ENCODE data around the gene CEP135. TPM values are rescaled to one million over a fixed set of nuclear protein-coding genes. Genes with fewer than 3 reads are reported as not detected.
"Not testable (repeated sequence)": the region's sequence is repeated elsewhere in the genome, so short reads cannot be mapped to it uniquely, and the experiment has no call there.

CEP135 gene
- total and polyA plus RNA-seq, 8 donors: 1.3 to 4.3 (median 1.9) TPM

DNA sequence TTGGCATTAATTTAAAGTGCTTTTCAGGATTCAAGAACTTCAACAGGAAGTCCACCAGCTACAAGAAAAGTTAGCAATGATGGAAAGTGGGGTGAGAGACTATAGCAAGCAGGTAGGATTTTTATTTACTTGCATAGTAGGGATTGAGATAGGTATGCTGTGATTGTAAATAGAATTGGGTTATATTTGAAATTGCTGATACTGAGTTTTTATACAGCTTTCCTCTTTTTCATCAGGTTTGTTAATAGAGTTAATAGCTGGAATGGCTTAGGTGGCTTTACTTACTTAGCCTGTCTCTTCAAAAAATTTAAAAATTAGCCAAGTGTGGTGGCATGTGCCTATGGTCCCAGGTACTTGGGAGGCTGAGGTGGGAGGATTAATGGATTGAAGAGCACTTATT lies 10.9 kb downstream of the CEP135 start:
- Histone ChIP-seq H3K36me3 (peaks cover 0 to 8% (median 0%) of the 10 kb centered on the region in 3 donors), H3K4me3 (no peak overlapping the region), H3K27me3 (no peaks in the 10 kb centered on the region), H3K9me3 (no peaks in the 10 kb centered on the region), H3K4me1 (no peaks in the 10 kb centered on the region), H3K27ac (no peak overlapping the region)
- intact Hi-C loops (cut with DNase I): no loop called here
- FAIRE-seq (no peak), DNase-seq (no peak), ATAC-seq (no peak)
- TF ChIP-seq, protein P1, sequence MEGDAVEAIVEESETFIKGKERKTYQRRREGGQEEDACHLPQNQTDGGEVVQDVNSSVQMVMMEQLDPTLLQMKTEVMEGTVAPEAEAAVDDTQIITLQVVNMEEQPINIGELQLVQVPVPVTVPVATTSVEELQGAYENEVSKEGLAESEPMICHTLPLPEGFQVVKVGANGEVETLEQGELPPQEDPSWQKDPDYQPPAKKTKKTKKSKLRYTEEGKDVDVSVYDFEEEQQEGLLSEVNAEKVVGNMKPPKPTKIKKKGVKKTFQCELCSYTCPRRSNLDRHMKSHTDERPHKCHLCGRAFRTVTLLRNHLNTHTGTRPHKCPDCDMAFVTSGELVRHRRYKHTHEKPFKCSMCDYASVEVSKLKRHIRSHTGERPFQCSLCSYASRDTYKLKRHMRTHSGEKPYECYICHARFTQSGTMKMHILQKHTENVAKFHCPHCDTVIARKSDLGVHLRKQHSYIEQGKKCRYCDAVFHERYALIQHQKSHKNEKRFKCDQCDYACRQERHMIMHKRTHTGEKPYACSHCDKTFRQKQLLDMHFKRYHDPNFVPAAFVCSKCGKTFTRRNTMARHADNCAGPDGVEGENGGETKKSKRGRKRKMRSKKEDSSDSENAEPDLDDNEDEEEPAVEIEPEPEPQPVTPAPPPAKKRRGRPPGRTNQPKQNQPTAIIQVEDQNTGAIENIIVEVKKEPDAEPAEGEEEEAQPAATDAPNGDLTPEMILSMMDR (IDR thresholded peaks at IDR 0.05): no peak

DNA sequence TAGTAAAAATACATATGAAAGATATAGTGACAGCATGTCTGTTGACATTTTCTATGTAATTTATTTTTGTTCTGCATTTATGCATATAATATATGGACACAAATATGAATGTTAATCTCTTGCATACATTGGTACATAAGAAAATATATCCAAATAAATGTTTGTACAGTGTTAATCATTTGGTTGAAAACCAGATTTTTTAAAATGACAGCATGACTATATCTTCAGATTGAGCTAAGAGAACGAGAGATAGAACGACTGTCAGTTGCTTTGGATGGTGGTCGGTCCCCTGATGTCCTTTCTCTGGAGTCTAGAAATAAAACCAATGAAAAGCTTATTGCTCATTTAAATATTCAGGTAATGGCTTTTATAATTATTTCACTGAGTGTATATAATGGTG lies 15.3 kb downstream of the CEP135 start:
- FAIRE-seq (no peak), ATAC-seq (no peak), DNase-seq (no peak)
- Histone ChIP-seq H3K9me3 (no peaks in the 10 kb centered on the region), H3K4me3 (no peak overlapping the region), H3K36me3 (peaks cover 0 to 6% (median 0%) of the 10 kb centered on the region in 3 donors), H3K27ac (no peak overlapping the region), H3K27me3 (no peaks in the 10 kb centered on the region), H3K4me1 (no peaks in the 10 kb centered on the region)
- WGBS, 2 donors: 91 to 96% methylated on average over 3 of the region's 3 CpGs
- TF ChIP-seq, protein P1 (IDR thresholded peaks at IDR 0.05): no peak
- intact Hi-C loops (cut with DNase I): no loop called here

DNA sequence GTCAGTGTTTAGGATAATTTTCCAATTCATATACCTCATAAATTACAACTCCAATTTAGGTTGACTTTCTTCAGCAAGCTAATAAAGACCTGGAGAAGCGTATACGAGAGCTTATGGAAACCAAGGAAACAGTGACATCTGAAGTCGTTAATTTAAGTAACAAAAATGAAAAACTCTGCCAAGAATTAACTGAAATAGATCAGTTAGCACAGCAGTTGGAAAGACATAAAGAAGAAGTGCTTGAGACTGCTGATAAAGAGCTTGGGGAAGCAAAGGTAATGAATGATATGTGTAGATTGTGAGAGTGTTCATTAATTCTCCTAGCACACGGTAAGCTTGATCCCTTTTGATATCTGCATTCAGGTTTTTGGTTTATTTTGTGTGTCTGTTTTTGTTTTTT lies 16.8 kb downstream of the CEP135 start:
- Histone ChIP-seq H3K4me1 (no peaks in the 10 kb centered on the region), H3K36me3 (peaks cover 0 to 6% (median 0%) of the 10 kb centered on the region in 3 donors), H3K4me3 (no peak overlapping the region), H3K27ac (no peak overlapping the region), H3K27me3 (no peaks in the 10 kb centered on the region), H3K9me3 (no peaks in the 10 kb centered on the region)
- intact Hi-C loops (cut with DNase I): no loop called here
- TF ChIP-seq, protein P1 (IDR thresholded peaks at IDR 0.05): no peak
- 74 to 78% methylated on average over 4 of the region's 4 CpGs for WGBS, 2 donors
- ATAC-seq: no peak
- no peak for DNase-seq
- no peak for FAIRE-seq

DNA sequence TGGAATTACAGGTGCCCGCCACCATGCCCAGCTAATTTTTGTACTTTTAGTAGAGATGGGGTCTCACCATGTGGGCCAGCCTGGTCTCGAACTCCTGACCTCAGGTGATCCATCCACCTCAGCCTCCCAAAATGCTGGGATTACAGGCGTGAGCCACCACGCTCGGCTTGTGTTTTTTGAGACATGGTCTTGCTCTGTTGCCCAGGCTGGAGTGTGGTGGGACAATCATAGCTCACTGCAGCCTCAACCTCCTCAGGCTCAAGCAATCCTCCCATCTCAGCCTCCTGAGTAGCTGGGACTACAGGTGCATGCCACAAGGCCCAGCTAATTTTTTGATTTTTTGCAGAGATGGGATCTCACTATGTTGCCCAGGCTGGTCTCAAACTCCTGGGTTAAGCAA lies 17.6 kb downstream of the CEP135 start:
- H3K36me3 ChIP-seq; H3K27ac ChIP-seq; H3K4me1 ChIP-seq; FAIRE-seq; intact Hi-C loops (cut with DNase I); ATAC-seq; H3K9me3 ChIP-seq; H3K4me3 ChIP-seq; DNase-seq; H3K27me3 ChIP-seq: not testable (repeated sequence)
- 92 to 96% methylated on average over 5 of the region's 5 CpGs for WGBS, 2 donors

DNA sequence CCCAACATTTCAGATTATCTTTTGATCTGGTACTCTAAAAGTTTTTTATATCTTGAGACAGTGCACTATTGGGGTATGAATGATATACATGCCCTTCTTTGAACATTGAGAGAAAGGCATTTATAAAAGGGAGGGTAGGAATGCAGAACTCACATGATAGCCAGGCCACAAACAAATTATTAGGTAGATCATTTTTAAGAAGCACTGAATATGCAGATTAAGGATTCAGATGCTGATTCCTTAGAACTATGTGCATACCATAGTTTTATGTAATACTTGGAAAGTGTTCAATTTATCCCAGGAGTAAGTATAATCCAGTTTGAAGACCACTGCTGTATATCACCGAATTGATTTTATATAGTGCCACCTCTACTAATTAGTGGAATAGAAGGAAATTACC lies 18.6 kb downstream of the CEP135 start:
- DNase-seq: no peak
- FAIRE-seq: no peak
- WGBS, 2 donors: 93 to 94% methylated on average over 1 of the region's 1 CpG
- intact Hi-C loops (cut with DNase I): no loop called here
- H3K4me1 ChIP-seq: no peaks in the 10 kb centered on the region
- H3K36me3 ChIP-seq: peaks cover 0 to 6% (median 0%) of the 10 kb centered on the region in 3 donors
- TF ChIP-seq, protein P1 (IDR thresholded peaks at IDR 0.05): no peak
- no peaks in the 10 kb centered on the region for H3K27me3 ChIP-seq
- H3K9me3 ChIP-seq: peaks cover 0 to 2% (median 0%) of the 10 kb centered on the region in 4 donors
- ATAC-seq: no peak
- no peak overlapping the region for H3K4me3 ChIP-seq
- H3K27ac ChIP-seq: no peak overlapping the region
